ENCODE data around the gene IL4R. TPM values are rescaled to one million over a fixed set of nuclear protein-coding genes. Genes with fewer than 3 reads are reported as not detected.

IL4R gene
- total and polyA plus RNA-seq, 2 experiments from 2014 or later: 38.1 to 66.1 TPM

- Histone ChIP-seq H3K36me3 (no peaks in the 10 kb centered on the region), H3K4me3 (no peak overlapping the region), H3K4me1 (ENCODE audit: low read depth) (peaks cover 12% of the 10 kb centered on the region), H3K27ac (peak overlapping the region; percentile 65), H3K9me3 (ENCODE audit: low read depth) (no peaks in the 10 kb centered on the region), H3K27me3 (no peaks in the 10 kb centered on the region)
- TF ChIP-seq CTCF (IDR thresholded peaks at IDR 0.05; ENCODE audit: low read depth, low read length): no peak
- DNase-seq (ENCODE audit: low read depth in 1 of 2, low spot score in 1 of 2): peak; percentile 58
Measured at GRCh38 chr16:27318392-27319256, 4.8 kb downstream of the IL4R start.

- Histone ChIP-seq H3K9me3 (ENCODE audit: low read depth) (no peaks in the 10 kb centered on the region), H3K27ac (peak overlapping the region; percentile 21), H3K36me3 (no peaks in the 10 kb centered on the region), H3K4me1 (ENCODE audit: low read depth) (peaks cover 18% of the 10 kb centered on the region), H3K4me3 (no peak overlapping the region), H3K27me3 (no peaks in the 10 kb centered on the region)
- TF ChIP-seq CTCF (IDR thresholded peaks at IDR 0.05; ENCODE audit: low read depth, low read length): no peak
- DNase-seq (ENCODE audit: low read depth in 1 of 2, low spot score in 1 of 2): no peak
Measured at GRCh38 chr16:27319257-27319965, 5.6 kb downstream of the IL4R start.

GRCh38 chr16:27320261-27321012 is 6.7 kb downstream of the IL4R start:
- Histone ChIP-seq H3K9me3 (ENCODE audit: low read depth) (no peaks in the 10 kb centered on the region), H3K36me3 (no peaks in the 10 kb centered on the region), H3K27ac (peak overlapping the region; percentile 21), H3K4me3 (no peak overlapping the region), H3K27me3 (no peaks in the 10 kb centered on the region), H3K4me1 (ENCODE audit: low read depth) (peaks cover 28% of the 10 kb centered on the region)
- no peak for DNase-seq (ENCODE audit: low read depth in 1 of 2, low spot score in 1 of 2)
- no peak for TF ChIP-seq CTCF (IDR thresholded peaks at IDR 0.05; ENCODE audit: low read depth, low read length)

GRCh38 chr16:27321013-27321915 is 7.5 kb downstream of the IL4R start:
- DNase-seq (ENCODE audit: low read depth in 1 of 2, low spot score in 1 of 2): no peak
- Histone ChIP-seq H3K9me3 (ENCODE audit: low read depth) (no peaks in the 10 kb centered on the region), H3K27ac (no peak overlapping the region)

More at GRCh38 chr16:27321013-27321915, 7.5 kb downstream of the IL4R start:
- Histone ChIP-seq H3K4me1 (ENCODE audit: low read depth) (peaks cover 37% of the 10 kb centered on the region), H3K27me3 (no peaks in the 10 kb centered on the region), H3K36me3 (no peaks in the 10 kb centered on the region), H3K4me3 (no peak overlapping the region)
- TF ChIP-seq CTCF (IDR thresholded peaks at IDR 0.05; ENCODE audit: low read depth, low read length): no peak
